IPS DF 6.9 (cell line): Measurements from ENCODE around the gene OR5A1.
"Not testable (repeated sequence)": the region's sequence is repeated elsewhere in the genome, so short reads cannot be mapped to it uniquely, and the experiment has no call there.

ENCODE experiments used
- DNase-seq: peaks from one replicate; pipeline ENCODE4 v3.0.0-alpha.2; 2013; ENCODE audit warnings: low read depth, low spot score
- H3K27ac ChIP-seq: one replicate; pipeline ENCODE4 v1.5.1; 2013; ENCODE audit warnings: low read length, control low read depth
- H3K27me3 ChIP-seq: 2 replicates; pipeline ENCODE4 v1.6.1; 2013; ENCODE audit warnings: mild to moderate bottlenecking, low read length; ENCODE audit not compliant: control insufficient read depth, insufficient read depth
- H3K36me3 ChIP-seq: 2 replicates; pipeline ENCODE4 v1.6.1; 2013; ENCODE audit warnings: low read length; ENCODE audit not compliant: control insufficient read depth, insufficient read depth
- H3K4me1 ChIP-seq: 2 replicates; pipeline ENCODE4 v1.6.1; 2013; ENCODE audit warnings: low read length; ENCODE audit not compliant: control insufficient read depth, insufficient read depth
- H3K4me3 ChIP-seq: 2 replicates; pipeline ENCODE4 v1.5.1; 2013; ENCODE audit warnings: mild to moderate bottlenecking, low read length
- H3K9me3 ChIP-seq: 2 replicates; pipeline ENCODE4 v1.6.1; 2013; ENCODE audit warnings: low read length, inconsistent platforms; ENCODE audit not compliant: control insufficient read depth, insufficient read depth
- WGBS: extraction: QIAGEN DNeasy Blood & Tissue Kit; methylation state at CpG from one replicate; pipeline ENCODE4 v1.1.7; 2013; ENCODE audit warnings: mixed read lengths, missing lambda C conversion rate; ENCODE audit not compliant: insufficient read length, insufficient coverage; 5-methylcytosine and 5-hydroxymethylcytosine counted together

The OR5A1 gene

GRCh38 chr11:59425131-59425530 lies 11.1 kb upstream of the OR5A1 start:
- Histone ChIP-seq H3K36me3 (no peaks in the 10 kb centered on the region), H3K4me3 (no peak overlapping the region), H3K9me3 (no peaks in the 10 kb centered on the region), H3K27me3 (no peaks in the 10 kb centered on the region), H3K4me1 (no peaks in the 10 kb centered on the region; the same call in 1 of the 2 replicates), H3K27ac (no peak overlapping the region)
- no CpG with 5 or more reads among the region's 4 CpGs for WGBS
- no peak for DNase-seq

- Histone ChIP-seq H3K36me3 (no peaks in the 10 kb centered on the region), H3K27me3 (no peaks in the 10 kb centered on the region), H3K9me3 (no peaks in the 10 kb centered on the region), H3K27ac (no peak within 1 kb of the TSS), H3K4me1 (no peaks in the 10 kb centered on the region; the same call in 1 of the 2 replicates), H3K4me3 (no peak within 1 kb of the TSS)
- peak; percentile 58 for DNase-seq
- WGBS: no CpG with 5 or more reads among the region's 5 CpGs
Measured at GRCh38 chr11:59426361-59427067, 9.8 kb upstream of the OR5A1 start, which contains the start of gene OR5A2. OR5A2 (minus strand) TSS chr11:59426413; CDS start chr11:59422953, 3,460 bp downstream.

DNA sequence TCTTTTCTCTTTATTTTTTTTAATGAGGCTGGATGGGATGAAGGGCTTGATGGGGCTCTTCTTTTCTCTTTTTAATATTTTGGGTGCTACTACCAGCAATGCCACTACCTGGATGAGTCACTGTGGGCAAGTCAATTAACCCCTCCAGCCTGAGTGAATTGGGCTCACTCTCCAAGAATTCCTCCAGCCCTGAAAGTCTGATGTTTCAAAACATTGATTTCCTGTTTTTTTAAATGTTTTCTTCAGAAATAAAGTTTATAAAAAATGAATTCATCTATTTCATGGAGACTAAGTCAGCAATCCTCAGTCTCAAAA lies 9.2 kb upstream of the OR5A1 start:
- Histone ChIP-seq H3K9me3 (no peaks in the 10 kb centered on the region), H3K27ac (no peak overlapping the region), H3K36me3 (no peaks in the 10 kb centered on the region), H3K4me1 (no peaks in the 10 kb centered on the region; the same call in 1 of the 2 replicates), H3K4me3 (no peak overlapping the region), H3K27me3 (no peaks in the 10 kb centered on the region)
- no peak for DNase-seq

DNA sequence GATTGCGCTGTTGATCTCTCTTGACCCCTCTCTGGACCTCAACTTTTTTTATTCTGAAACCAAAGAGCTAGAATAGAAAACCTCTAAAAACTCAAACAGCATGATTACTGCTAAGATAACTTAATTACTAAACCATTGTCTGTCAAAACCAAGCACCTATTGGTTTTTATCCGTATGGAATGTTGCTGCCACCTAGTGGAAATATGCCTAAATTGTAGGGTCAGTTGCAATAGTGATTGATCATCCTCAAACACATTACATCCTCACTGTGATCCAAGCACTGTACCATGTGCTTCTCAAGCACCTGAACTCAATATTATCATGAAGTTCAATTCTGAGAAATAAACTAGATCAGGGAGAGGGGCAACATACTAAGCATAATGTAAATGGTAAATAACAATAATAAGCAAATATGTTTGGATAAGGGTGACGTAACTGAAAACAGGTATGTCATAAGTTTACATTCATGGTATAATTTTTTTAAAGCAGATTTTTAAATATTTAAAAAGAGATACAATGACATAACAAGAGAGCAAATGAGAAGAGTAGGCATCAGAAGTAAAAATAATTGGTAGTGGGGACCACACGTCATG lies 6.2 kb upstream of the OR5A1 start:
- H3K9me3 ChIP-seq: no peaks in the 10 kb centered on the region
- H3K27me3 ChIP-seq: no peaks in the 10 kb centered on the region
- H3K27ac ChIP-seq: no peak overlapping the region
- DNase-seq: no peak
- H3K4me1 ChIP-seq: no peaks in the 10 kb centered on the region; the same call in 1 of the 2 replicates
- H3K36me3 ChIP-seq: no peaks in the 10 kb centered on the region
- WGBS: no CpG with 5 or more reads among the region's 4 CpGs
- H3K4me3 ChIP-seq: no peak overlapping the region

- no peak for DNase-seq
- Histone ChIP-seq H3K4me3 (no peak overlapping the region), H3K9me3 (no peaks in the 10 kb centered on the region), H3K27ac (no peak overlapping the region), H3K4me1 (no peaks in the 10 kb centered on the region), H3K36me3 (no peaks in the 10 kb centered on the region), H3K27me3 (no peaks in the 10 kb centered on the region)
- whole genome bisulfite sequencing: no CpG with 5 or more reads among the region's 7 CpGs
Measured at GRCh38 chr11:59437770-59438169, 1.5 kb downstream of the OR5A1 start.

GRCh38 chr11:59445624-59446023 lies 9.4 kb downstream of the OR5A1 start:
- not testable (repeated sequence) for H3K27me3 ChIP-seq, H3K27ac ChIP-seq, H3K9me3 ChIP-seq, DNase-seq, H3K4me3 ChIP-seq, H3K4me1 ChIP-seq, H3K36me3 ChIP-seq
- WGBS: no CpG with 5 or more reads among the region's 1 CpG

DNA sequence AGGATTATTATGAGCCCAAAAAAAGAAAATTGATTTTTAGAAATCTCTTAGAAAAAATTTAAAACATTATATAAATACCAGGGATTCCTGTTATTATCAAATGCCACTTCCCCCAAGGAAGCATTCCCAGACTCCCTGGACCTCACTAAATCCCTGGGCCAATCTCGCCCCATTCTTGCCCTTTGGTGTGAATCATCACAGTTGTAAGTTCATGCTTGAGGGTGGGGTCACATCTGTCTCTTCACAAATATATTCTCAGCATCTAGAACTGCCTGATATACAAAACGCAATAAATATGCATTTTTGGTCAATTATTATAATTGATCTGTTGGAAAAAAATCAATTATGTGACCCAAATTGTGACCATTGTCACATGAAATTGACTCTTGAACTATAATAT lies 12.2 kb downstream of the OR5A1 start:
- Histone ChIP-seq H3K27me3 (no peaks in the 10 kb centered on the region), H3K36me3 (no peaks in the 10 kb centered on the region), H3K4me1 (no peaks in the 10 kb centered on the region), H3K4me3 (no peak overlapping the region), H3K27ac (no peak overlapping the region), H3K9me3 (no peaks in the 10 kb centered on the region)
- no peak for DNase-seq
- WGBS: no CpG with 5 or more reads among the region's 2 CpGs

DNA sequence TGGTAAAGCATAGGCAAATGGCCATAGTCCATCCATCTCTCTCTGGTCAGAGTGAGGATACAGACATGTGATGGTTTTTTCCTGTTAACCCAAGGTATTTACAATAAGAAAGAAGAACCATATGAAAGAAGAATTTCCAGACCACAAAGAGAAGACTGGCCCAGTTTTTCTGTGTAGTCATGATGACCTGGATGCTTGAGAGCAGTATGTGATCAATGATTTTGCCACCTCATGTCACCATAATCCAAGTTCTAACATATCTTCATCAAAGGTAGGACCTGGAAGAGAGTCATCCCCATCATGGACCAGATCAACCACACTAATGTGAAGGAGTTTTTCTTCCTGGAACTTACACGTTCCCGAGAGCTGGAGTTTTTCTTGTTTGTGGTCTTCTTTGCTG lies 20.4 kb downstream of the OR5A1 start, which contains the start of gene OR4D6:
Gene OR4D6, plus strand, starts transcription at position 301 of the 400 bp plus-strand sequence. Its CDS starts 0 bp downstream, at position 301.
- no peaks in the 10 kb centered on the region for H3K4me1 ChIP-seq
- H3K27ac ChIP-seq: no peak within 1 kb of the TSS
- no peak within 1 kb of the TSS for H3K4me3 ChIP-seq
- H3K36me3 ChIP-seq: no peaks in the 10 kb centered on the region
- H3K27me3 ChIP-seq: no peaks in the 10 kb centered on the region
- no CpG with 5 or more reads among the region's 2 CpGs for WGBS
- no peaks in the 10 kb centered on the region for H3K9me3 ChIP-seq
- DNase-seq: no peak

DNA sequence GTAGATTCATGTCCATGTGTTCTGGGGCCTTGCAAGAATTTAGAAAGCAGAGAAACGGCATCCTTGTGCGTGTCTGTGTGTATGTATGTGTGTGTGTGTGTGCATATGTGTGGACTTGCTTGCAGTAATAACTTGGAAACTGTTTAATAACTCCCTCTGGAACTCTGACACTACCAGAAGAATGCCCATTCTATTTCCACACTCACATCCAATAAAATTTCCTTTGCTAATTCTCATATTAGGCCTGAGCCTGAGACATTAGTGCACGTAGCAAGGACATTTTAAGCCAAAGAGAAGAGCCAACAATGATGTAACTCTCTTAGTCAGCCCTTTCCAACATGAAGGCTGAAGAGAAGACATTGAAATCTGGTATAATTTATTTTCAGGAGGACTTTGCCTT lies 23.6 kb downstream of the OR5A1 start:
- WGBS: no CpG with 5 or more reads among the region's 3 CpGs
- H3K27ac ChIP-seq: no peak overlapping the region

DNA sequence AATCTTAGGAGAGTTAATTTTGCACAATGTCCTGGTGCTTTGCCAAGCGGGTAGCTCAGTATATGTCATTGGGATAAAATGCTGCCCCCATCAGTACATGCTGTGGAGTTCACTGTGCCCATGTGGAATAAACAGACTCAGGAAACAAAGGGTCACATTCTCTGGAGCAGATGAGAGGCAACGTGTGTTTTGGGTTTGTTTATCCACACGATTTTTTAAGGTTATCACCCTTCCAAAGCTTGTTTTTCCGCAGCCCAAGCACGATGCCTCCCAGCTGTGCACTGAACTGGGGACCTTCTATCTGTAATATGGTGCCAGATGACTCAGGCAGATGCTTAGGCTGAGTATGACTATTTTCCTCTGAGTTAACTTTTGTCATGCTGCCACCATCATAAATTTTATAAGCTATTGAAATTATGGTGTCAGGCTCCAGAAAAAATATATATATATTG lies 26.9 kb downstream of the OR5A1 start:
- no peaks in the 10 kb centered on the region for H3K4me1 ChIP-seq
- H3K27me3 ChIP-seq: no peaks in the 10 kb centered on the region
- H3K36me3 ChIP-seq: no peaks in the 10 kb centered on the region
- no peaks in the 10 kb centered on the region for H3K9me3 ChIP-seq
- H3K4me3 ChIP-seq: no peak overlapping the region
- no peak for DNase-seq
- H3K27ac ChIP-seq: no peak overlapping the region
- WGBS: no CpG with 5 or more reads among the region's 5 CpGs

More for the DNA sequence above, 23.6 kb downstream of the OR5A1 start:
- DNase-seq: no peak
- Histone ChIP-seq H3K9me3 (no peaks in the 10 kb centered on the region), H3K4me1 (no peaks in the 10 kb centered on the region), H3K27me3 (no peaks in the 10 kb centered on the region), H3K36me3 (no peaks in the 10 kb centered on the region), H3K4me3 (no peak overlapping the region)

DNA sequence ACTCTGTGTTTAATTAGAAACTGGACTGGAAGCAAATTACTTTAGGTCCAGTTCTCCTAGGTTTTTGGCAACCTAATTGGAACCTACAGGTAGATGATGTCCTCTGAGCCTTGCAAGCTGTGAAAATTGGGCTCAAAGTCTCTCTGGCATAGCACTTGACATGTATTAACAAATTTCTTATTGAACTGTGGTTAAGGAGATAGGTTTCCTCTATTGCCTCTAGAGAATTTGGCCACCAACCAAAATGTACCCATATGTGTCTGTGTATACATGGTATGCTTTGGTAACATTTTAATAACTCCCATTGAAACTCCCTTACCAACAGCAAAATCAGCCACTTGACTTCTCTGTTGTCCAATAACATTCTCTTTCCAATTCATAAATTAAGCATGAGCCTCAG lies 36.7 kb downstream of the OR5A1 start, which contains the start of gene OR4D10:
Gene OR4D10, plus strand, starts transcription at position 301 of the 400 bp plus-strand sequence. CDS start 4,115 bp downstream, outside the sequence.
- Histone ChIP-seq H3K27ac (no peak within 1 kb of the TSS), H3K4me3 (no peak within 1 kb of the TSS), H3K9me3 (no peaks in the 10 kb centered on the region), H3K36me3 (no peaks in the 10 kb centered on the region), H3K4me1 (no peaks in the 10 kb centered on the region), H3K27me3 (no peaks in the 10 kb centered on the region)
- DNase-seq: no peak
